CD4-positive, alpha-beta T cell treated with Interleukin-12 subunit alpha and Interleukin-12 subunit beta, for 1 hour (primary cell): Measurements from ENCODE around the gene UBE2G2.

Source experiments
- DNase-seq: peaks from one replicate; pipeline ENCODE4 v3.0.0-alpha.2; 2020

The UBE2G2 gene

DNA sequence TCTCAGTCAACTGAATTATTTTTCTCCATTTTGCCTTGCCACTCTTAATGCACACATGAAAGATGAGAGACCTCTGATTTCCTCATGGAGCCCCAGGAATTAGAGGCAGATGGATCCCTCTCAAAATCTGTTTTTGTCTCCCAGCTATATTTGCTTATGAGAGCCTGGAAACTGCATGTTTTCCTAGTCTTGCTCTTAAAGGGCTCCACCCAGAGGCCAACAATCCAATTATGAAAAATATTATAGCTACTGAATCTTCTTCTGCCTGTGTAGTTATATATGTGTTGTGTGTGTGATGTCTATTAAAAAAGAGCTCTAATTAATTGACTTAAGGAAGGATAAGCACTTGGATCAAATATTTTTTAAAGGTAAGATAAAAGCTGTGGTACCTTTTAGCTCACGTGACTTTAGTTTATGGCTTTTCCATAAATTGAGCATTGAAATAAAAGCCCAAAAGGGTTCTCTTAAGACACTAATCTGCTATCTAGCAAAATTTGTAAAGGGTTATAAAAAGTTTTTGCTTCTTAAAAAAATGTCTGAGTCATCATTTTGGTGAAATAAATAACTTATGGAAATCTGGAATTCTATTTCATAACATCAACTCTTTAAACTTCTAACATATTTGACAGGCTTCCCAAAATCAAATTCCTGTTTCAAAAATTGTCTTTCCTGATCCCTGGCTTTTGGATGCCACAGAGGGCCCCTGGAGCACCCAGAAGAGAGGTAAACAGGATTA, 59.0 kb downstream of the UBE2G2 start:
- peak; percentile 53 for DNase-seq

DNA sequence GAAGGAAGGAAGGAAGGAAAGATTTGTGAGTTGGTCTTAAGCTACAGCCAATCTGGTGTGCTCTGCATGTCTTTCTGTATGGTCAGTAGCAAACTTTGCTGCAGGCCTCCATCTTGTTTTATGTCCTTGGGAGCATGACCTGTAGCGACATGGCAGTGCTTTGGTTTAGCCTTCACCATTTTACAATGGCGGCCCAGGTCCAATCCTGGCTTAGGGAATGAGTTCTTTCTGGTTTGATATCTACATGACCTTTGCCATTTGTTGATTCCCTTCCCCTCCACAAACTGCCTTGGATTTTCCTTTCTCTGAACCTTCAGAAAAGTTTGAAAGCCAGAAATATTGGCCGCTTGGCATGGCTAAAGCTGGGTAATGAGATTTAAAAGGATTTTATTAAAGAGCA, 59.7 kb downstream of the UBE2G2 start:
- no peak for DNase-seq

DNA sequence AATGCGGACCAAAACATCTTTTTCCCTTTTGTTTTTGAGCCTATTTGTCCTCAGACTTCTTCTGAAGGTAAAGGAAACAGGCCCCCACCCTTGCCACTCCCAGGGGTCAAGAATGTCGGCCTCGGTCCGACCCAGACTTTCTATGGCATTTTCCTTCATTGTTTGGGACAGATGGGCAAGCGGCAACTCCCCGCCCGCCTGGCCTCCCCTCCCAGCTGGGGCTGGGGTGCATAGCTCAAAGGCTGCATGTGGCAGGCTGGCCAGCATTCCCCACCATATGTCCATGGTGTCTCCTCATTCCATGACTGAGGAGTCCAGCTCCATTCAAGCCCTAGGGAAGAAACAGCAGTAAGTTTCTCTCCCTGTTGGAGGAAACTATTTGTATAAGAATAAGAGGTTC, 60.9 kb downstream of the UBE2G2 start:
- no peak for DNase-seq

DNA sequence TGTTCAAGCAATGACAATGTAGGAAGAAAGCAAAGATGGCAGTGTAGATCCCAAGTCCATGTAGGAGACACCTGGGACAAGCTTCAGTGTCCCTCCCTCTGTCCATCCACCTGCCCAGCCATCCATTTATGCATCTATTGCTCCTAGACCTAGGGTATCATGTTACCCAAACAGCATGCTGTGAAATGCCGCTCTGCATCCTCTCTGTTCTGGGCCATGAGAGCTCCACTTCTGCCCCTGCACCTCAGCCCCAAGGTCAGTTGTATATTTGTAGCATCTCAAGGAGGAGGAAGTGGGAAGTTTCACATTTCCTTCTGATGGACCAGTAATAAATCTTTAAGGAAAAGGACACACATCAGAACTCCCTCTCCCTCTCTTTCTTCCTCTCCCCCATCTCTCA, 62.3 kb downstream of the UBE2G2 start:
- no peak for DNase-seq

DNA sequence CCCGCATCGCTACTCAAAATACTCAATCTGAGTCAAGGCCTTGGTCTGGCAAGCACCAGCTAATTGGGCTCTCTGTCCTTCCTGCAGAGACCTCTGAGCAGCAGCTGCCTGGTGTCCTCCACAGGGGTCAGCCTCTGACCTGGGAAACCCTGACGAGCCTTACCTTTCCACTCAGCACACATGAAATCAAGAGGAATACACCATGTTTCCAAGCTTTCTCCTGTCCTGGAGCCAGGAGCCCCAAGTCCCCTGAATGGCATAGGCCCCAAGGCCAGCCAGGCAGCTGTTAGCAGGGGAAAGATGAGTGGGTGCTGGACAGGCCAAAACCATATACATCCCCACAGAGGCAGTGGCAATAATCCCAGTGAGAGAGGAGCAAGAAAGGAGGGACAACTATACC, 63.0 kb downstream of the UBE2G2 start:
- DNase-seq = no peak

DNA sequence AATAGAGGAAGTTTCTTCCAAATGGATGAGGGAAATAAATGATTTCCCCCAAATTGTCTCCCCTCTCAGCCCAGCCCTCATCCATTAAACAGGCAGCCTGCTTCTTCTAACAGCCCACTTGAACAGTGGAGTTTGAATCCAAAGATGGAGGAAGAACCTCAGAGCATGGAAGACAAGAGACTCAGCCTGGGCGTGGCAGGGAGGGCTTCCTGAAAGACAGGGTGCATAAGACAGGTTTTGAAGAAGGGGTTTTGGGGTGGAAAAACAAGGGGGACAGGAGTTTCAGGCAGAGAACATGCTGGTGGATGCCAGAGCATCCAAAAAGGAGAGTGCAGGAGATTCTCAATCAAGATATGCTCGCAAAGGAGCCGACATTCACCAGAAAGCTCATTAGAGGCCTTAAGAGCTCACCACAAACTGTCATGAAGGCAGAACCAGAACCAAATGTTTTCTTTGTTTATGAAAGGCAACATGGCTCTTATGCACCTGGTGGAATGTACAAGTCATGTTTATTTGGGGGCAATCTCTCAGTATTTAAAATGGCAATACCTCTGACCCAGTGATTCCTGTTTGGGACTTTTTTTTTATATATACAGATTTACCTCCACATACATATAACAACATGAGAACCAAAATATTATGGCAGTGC, 63.8 kb downstream of the UBE2G2 start:
- no peak for DNase-seq

DNA sequence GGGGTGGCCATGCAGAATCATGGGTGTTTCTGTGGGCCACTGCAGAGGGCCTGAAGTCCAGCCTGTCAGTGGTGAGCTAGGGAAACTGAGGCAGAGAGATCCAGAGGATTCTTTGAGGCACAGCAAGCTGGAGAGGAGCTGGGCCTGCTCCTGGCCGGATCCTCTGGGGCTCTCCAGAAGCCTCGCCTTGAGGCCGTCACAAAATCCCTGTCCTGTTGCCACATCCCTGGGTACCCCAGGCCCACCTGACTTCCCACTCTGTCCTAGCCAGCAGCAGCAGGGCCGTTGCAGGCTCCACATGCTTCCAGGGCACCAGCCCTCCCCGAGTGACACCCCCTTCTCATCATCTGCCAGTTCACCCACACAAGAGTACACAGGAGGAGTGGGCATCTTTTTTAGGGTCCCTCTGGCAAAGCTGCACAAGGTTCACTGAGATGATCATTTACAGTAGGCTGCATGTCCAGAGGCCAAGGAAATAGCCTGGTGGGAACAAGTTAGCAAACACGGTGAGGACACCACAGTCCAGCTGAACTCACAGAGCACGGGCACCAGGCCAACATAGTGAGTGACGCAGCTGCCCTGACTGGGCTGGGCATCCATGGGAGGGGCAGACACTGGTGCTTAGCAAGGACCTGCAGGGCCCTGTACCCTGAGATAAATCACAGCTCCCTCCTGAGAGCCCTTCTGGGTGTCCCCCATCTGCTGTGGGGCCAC, 65.2 kb downstream of the UBE2G2 start:
- DNase-seq = no peak

DNA sequence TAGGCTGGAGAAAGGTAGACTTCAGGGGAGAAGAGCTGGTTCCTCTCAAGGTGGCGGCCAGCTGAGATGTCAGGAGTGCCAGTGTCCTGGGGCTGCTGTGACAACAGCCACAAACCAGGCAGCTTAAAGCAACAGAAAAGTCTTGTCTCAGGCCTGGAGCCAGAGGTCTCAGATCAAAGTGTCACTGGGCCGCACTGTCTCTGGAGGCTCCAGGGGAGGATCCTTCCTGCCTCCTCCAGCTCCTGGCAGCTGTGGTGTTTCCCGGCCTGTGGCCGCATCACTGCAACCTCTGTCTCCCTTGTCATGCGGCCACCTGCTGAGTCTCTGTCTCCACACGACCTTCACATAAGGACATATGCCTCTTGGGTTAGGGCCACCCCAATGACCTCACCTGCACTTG, 65.8 kb downstream of the UBE2G2 start:
- no peak for DNase-seq

DNA sequence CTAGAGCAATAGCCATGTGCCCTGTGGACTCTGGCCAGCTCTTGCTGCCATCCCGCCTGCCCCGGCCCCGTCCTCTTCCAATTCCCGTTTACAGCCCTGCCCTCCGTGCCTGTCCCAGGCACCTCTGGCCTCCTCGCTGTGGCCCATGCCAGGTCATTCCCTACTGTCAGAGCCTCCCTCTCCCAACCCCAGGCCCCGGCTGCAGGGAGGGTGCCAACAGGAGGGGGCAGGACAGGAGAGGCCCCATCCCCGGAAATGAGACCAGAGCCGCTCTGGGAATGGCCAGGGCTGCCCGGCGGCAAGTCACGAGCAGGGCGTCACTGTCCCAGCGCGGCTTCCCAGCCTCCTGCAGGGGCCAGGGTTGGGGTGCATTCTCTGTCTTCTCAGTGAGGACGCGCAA, 66.8 kb downstream of the UBE2G2 start:
- no peak for DNase-seq

DNA sequence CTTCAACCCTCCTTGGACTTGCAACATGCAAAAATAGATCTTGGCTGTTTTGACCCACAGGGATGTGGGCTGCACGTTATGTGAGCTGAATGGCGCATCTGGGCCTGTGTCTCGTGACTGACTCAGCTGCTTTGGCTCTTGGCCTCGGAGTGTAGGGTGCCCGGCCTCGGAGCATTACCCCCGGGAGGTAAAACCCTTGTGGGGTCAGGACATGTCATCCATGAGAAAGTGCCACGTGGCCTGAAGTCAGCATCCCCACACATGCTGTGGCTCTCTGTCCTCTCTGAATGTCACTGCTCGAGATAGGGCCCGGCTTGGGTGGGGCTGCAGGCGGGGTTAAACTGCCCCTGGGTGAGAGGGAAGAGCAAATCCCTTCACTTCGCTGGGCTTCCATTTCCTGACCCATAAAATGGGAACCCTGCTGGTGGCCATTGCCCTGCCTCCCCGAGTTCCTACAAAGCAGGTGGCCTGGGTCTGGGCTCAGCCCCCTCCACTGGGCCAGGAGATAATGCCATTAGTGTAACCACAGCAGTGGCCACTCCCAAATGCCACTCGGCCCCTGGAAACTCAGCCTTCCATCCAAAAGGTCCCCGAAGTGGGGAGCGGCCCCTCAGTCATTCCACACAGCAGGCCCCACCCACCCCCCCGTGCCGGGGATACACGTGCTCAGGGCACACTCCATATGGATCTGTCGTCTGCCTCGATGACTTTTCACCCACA, 67.4 kb downstream of the UBE2G2 start:
- DNase-seq = no peak

DNA sequence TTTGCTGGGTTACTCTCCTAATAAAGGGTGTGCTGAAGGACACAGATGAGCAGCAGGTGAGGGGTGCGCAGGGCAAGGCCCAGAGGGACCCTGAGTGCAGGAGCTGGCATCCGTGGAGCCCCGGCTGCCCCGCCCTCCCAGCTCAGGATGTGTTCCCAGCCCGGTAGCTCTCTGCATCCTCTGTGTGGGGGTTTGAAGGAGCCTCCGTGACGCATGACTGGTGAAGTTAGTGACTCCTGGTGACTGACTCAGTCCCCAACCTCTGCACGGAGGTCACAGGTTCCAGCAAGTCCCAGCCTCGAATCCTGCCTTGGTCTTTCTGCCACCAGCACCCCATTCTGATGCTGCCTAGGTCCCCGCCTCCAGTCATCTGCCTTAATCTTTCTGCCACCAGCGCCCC, 68.7 kb downstream of the UBE2G2 start:
- DNase-seq = no peak

DNA sequence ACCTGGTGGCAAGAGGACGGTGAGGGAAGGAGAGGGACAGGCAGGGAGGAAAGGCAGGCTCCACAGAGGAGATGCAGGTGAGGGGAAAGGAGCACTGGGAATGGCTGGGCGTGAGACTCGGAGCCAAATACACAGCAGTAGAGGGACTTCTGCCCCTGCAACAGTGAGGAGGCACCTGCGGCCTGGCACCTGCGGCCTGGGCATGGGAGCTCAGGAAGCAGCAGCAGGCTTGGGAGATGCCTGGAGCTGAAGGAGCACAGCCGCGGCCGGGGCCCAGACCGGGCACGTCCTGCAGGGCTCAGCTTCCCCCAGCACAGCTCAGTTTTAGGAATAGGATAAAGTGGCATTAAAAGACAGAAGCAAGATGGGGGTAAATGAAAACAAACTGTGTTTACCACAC, 69.4 kb downstream of the UBE2G2 start:
- DNase-seq = no peak

DNA sequence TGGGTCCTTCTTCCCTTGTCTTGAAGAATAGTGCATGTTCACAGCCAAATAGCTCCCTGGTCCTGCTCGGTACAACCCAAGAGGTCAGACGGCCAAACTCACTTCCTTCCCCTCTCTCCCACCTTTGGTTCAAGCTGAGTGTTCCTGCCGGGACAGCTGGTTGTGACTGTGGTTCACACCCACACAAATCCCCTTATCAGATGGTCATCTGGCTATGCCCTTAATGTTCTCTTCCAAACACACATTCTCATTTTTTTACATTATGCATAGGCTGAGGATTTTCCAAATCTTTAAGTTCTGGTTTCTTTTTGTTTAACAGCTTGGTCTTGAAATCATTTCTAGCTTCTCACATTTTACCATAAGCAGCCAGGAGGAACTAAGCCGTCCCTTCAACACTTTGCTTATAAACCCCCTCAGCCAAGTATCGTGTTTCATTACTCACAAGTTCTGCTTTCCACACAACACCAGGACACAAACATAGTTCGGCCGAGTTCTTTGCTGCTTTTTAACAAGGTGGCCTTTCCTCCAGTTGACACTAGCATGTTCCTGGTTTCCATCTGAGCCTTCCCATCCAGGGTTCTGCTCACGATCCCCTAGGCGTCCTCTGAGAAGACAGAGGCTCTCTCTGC, 70.6 kb downstream of the UBE2G2 start:
- no peak for DNase-seq

DNA sequence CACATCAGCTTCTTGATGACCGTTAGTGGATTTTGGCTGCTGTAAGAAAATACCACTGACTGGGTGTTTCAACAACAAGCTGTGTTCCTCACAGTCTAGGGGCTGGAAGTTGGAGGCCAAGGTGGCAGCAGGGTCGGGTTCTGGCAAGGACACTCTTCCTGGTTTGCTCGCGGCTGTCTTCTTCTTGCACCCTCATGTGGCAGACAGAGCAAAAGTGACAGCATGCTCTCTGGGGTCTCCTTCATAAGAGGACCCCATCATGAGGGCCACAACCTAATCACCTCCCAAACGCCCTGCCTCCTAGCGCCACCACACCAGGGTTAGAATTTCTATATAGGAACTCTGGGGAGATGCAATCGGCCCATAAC, 71.6 kb downstream of the UBE2G2 start:
- no peak for DNase-seq

DNA sequence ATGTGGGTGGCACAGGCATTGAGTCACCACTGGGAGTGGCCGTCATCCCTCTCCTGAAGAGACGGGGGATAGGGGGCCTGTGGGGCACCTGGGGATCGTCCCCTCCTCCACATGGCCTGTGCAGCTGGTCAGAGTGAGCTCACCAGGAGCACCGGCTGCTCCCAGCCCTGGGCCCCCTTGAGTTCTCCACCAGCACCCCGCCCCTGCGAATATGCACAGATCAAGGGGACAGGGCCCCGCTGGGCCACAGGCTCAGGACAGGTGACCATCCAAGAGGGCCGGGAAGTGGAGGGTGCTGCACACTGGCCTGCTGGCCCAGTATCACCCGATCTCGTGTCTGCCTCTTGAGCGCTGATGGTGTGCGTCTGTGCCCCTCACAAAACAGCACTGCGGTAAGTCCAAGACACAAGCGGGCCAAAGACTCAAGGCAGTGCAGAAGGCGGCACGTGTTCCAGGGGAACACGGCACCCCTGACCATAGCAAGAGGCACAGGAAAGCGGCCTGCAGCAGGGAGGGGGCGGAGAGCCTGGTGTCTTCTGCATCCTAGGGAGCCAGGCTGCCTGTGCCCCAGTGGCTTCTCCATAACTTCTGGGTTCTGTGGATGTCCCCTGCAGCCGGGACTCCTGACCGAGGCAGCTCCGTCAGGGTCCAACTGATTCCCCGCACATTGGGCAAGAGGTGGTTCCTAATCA, 72.1 kb downstream of the UBE2G2 start:
- DNase-seq = no peak

DNA sequence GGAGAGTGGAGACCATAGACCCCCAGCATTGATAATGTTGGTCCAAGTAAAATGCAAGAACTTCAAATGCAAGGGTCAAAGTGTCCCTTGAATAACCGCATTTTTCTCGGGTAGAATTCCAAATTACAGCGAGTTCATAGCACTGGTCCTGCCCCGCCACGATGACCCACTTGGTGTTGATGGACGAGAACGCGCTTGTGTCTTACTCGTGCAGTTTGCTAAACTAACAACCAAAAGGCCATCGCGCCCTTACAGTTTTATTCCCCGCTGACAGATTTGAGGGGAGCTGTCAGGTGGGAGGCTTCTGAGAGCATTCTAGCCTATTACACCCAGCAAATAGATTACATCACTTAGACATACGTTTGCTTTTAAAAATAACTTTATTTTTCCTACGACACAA, 72.9 kb downstream of the UBE2G2 start:
- no peak for DNase-seq

DNA sequence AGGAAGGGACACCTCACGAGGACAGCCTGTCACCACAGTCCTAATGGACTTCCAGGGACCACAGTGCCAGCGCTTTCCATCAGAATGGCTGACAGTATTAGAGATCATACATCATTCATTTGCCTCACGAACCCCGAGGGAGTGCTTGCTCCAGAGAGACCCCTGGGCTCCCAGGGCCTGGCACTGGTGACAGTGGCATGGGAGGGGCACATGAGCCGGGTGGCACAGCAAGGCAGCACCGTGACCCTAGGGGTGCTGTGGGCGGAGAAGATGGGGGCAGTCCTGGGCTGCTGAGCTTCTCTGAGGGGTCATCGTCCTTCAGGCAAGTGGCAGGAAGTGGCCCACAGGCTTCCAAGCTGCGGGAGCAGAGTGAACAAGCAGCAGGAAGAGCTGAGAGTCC, 73.9 kb downstream of the UBE2G2 start:
- DNase-seq = no peak

DNA sequence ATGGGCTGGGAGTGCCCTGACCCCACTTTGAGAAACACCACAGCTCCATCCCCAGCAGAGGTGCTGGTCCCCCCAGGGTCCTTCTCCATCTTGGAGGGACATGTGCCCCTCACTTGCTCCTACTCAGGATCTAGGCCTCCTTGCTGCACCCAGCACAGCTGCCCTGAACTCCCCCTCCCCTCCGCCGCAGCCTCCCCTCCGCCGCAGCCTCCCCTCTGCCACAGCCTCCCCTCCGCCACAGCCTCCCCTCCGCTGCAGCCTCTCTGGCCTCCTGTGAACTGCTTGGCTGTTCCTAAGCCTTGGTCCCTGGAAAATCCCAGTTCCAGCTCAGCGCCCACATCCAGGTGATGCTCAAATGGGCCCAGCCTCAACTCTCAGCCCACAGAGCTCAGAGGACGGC, 74.3 kb downstream of the UBE2G2 start:
- DNase-seq = no peak

DNA sequence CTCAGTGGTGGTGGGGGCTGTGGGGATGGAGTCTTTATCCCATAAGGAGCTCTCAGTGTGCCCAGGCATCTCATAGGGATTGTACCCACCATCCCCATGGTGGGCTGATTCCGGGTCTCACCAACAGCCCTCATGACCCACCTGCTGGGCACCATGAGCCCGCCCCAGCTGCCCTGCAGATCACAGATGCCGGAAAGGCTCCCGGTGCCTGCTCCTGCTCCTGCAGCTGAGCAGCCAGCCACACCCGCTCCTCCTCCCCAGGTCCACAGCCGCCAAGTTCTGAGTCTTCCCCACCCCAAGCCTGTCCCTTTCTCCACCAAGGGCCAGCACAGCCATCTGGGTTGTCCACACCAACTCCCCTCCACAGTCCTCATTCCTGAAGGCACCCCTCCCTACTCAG, 74.8 kb downstream of the UBE2G2 start:
- DNase-seq = no peak

DNA sequence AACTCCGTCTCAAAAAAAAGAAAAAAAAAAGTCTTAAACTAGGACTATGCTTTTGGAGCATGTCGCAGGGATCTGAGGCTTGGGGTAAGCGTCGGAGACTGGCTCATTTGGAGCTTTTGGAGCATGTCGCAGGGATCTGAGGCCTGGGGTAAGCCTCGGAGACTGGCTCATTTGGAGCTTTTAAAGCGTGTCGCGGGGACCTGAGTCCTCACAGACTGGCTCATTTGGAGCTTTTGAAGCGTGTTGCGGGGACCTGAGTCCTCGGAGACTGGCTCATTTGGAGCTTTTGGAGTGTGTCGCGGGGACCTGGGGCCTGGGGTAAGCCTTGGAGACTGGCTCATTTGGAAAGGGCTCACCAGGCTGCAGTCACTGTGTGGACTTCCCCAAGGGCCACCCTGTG, 76.7 kb downstream of the UBE2G2 start:
- no peak for DNase-seq

DNA sequence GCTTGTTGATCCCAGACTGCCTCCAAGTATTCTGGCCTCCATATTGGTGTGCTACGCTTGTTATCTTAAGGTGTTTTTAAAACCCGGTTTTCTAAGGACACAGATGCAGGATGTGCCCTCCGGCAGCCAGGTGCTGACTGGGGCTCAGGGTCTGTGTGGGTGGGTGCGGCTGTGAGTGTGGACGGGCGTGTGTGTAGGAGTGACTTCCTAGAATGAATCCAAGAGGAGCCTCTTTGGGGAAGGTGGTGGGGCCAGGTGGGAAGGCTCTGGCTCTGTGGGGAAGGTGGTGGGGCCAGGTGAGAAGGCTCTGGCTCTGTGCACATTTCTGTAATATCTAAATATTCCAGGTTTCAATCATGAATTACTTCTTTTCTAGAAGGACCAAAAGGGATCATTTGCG, 77.4 kb downstream of the UBE2G2 start:
- no peak for DNase-seq
